Common myeloid progenitor, CD34-positive (primary cell): ENCODE measurements around the gene RPTOR.
A peak's percentile ranks its signal among the peaks of the same experiment; 100 is the strongest.

Source experiments
- CTCF ChIA-PET: fragments of 350-600 bp; sonication (Branson Sonifier 250); formaldehyde crosslinking; loops from one replicate; lab custom pipeline; 2021; ENCODE audit warnings: antibody characterized with exemption; lab: Charles Lee
- POLR2A ChIA-PET: fragments of 350-600 bp; sonication (Branson Sonifier 250); formaldehyde crosslinking; loops from one replicate; lab custom pipeline; 2021; ENCODE audit warnings: antibody characterized with exemption; lab: Charles Lee
- DNase-seq, 3 donors: peaks; one replicate each; pipeline versions ENCODE4 v3.0.0 to v3.0.0-alpha.2; 2013
- H3K27ac ChIP-seq, 2 experiments: 1 replicate in 1 of 2; 2 replicates in 1 of 2; pipeline ENCODE4 v1.7.0; 2013; ENCODE audit warnings: inconsistent platforms in 2 of 2, low read length in 2 of 2, mild to moderate bottlenecking in 2 of 2, low read depth in 1 of 2, moderate library complexity in 1 of 2; ENCODE audit not compliant: severe bottlenecking in 2 of 2, insufficient read depth in 1 of 2, poor library complexity in 1 of 2
- H3K27me3 ChIP-seq, 5 experiments: replicated peaks in 2 of 5; 1 replicate in 3 of 5; 2 replicates in 2 of 5; pipeline versions ENCODE4 v1.6.1 to v1.7.0; 2013; ENCODE audit warnings: low read length in 4 of 5, mild to moderate bottlenecking in 2 of 5, moderate library complexity in 2 of 5, inconsistent platforms in 1 of 5; ENCODE audit not compliant: insufficient read depth in 5 of 5, control insufficient read depth in 4 of 5
- H3K36me3 ChIP-seq, 4 experiments: 1 replicate in 2 of 4; 2 replicates in 2 of 4; pipeline versions ENCODE4 v1.6.1 to v1.7.0; 2013; ENCODE audit warnings: low read length in 3 of 4, control low read depth in 1 of 4, mild to moderate bottlenecking in 1 of 4; ENCODE audit not compliant: control insufficient read depth in 4 of 4, insufficient read depth in 4 of 4
- H3K4me1 ChIP-seq, 4 experiments: 1 replicate in 3 of 4; 2 replicates in 1 of 4; pipeline versions ENCODE4 v1.6.1 to v1.7.1; 2013; ENCODE audit warnings: low read length in 3 of 4, mild to moderate bottlenecking in 3 of 4, control low read depth in 1 of 4, inconsistent platforms in 1 of 4, moderate library complexity in 1 of 4; ENCODE audit not compliant: control insufficient read depth in 4 of 4, insufficient read depth in 4 of 4; ENCODE audit errors: control extremely low read depth in 1 of 4
- H3K4me3 ChIP-seq, 7 experiments: 1 replicate in 4 of 7; 2 replicates in 3 of 7; pipeline versions ENCODE4 v1.5.1 to v1.7.0; 2013; ENCODE audit warnings: mild to moderate bottlenecking in 7 of 7, low read length in 6 of 7, moderate library complexity in 6 of 7, inconsistent platforms in 2 of 7, low read depth in 2 of 7, control low read depth in 1 of 7; ENCODE audit not compliant: insufficient read depth in 4 of 7, control insufficient read depth in 1 of 7; ENCODE audit errors: extremely low read depth in 1 of 7
- H3K9me3 ChIP-seq, 5 experiments: 1 replicate in 4 of 5; 2 replicates in 1 of 5; pipeline versions ENCODE4 v1.6.1 to v1.7.1; 2013; ENCODE audit warnings: low read length in 4 of 5, mild to moderate bottlenecking in 2 of 5, inconsistent platforms in 1 of 5, low read depth in 1 of 5, moderate library complexity in 1 of 5; ENCODE audit not compliant: control insufficient read depth in 4 of 5, insufficient read depth in 2 of 5; ENCODE audit errors: control extremely low read depth in 1 of 5
- whole genome bisulfite sequencing: methylation state at CpG from one replicate; pipeline ENCODE4 v1.1.5; 2013; ENCODE audit not compliant: insufficient coverage; 5-methylcytosine and 5-hydroxymethylcytosine counted together

The RPTOR gene

DNA sequence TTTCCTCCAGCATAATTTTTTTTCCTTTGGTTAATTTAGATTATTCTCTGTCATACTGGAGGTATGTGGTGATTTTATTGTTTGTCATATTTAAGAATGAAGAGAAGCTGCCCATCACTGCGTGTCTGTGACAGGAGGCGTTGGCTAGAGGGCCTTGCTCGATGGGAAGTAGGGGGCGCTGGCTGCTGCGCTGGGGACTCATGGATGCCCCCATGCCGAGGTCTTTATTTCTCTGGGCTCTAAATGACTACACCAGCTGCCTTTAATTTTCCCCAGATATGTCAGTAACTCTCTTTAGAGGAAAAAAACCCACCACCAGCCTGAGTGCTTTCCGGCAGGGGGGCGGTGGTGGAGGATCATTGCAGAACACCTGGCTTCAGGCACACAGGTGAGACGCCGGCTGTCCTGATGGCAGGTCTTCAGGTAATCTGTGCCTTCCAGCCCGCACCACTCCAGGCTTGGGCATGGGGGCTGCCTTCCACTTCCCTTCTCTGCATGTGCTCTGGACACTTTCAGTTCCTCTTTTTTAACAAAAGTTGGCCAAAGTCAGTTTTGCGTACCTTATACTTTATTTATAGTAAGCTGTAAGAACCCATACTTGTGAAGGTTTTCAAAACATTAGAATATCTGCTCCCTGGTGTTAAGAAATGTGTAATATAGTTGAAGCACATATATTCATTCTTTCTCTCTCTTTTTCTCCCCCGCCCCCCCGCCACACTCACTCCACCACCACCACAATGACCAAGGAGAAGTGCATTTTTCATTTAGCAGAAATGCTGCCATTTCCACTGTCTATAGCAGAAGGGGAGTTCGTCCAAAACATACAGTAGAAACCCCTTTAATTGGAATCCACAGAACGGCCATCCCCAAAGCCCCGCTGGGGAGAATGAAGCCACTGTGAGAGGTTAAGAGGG is 192.7 kb downstream of the RPTOR start:
- ChIA-PET POLR2A (interaction anchor here (0.8 to 2.2 kb wide), 2 partner anchors 26 to 96 kb away, joined by 3 to 6 read pairs; no protein-coding TSS in a partner anchor), CTCF (interaction anchor here (1.0 to 1.4 kb wide), 3 partner anchors 52 to 91 kb away, joined by 3 to 4 read pairs (median 3); no protein-coding TSS in a partner anchor)
- Histone ChIP-seq H3K4me3 (peak overlapping the region in 2 of 7 experiments; percentile 23 to 33), H3K36me3 (peaks cover 0 to 12% (median 1%) of the 10 kb centered on the region in 4 experiments), H3K9me3 (peaks cover 0 to 4% (median 0%) of the 10 kb centered on the region in 5 experiments), H3K4me1 (peaks cover 17 to 56% (median 33%) of the 10 kb centered on the region in 4 experiments), H3K27ac (no peak overlapping the region), H3K27me3 (no peaks in the 10 kb centered on the region)
- 37% methylated on average over 10 of the region's 17 CpGs for WGBS
- DNase-seq: peak; percentile 64 to 92 (median 86)

GRCh38 chr17:80738020-80738808 is 193.6 kb downstream of the RPTOR start:
- Histone ChIP-seq H3K27me3 (no peaks in the 10 kb centered on the region), H3K4me1 (peaks cover 17 to 56% (median 33%) of the 10 kb centered on the region in 4 experiments), H3K36me3 (peaks cover 0 to 17% (median 2%) of the 10 kb centered on the region in 4 experiments), H3K9me3 (peaks cover 0 to 4% (median 0%) of the 10 kb centered on the region in 5 experiments), H3K27ac (no peak overlapping the region), H3K4me3 (peak overlapping the region in 3 of 7 experiments; percentile 12 to 33 (median 23))
- CTCF ChIA-PET: interaction anchor here (1.0 to 1.2 kb wide), 3 partner anchors 25 to 90 kb away, joined by 3 to 4 read pairs (median 3); no protein-coding TSS in a partner anchor
- DNase-seq: peak; percentile 38 to 89 (median 83)
- 57% methylated on average over 14 of the region's 17 CpGs for WGBS
- POLR2A ChIA-PET: interaction anchor here (2.2 kb wide), 1 partner anchor 95 kb away, joined by 6 read pairs; no protein-coding TSS in a partner anchor

DNA sequence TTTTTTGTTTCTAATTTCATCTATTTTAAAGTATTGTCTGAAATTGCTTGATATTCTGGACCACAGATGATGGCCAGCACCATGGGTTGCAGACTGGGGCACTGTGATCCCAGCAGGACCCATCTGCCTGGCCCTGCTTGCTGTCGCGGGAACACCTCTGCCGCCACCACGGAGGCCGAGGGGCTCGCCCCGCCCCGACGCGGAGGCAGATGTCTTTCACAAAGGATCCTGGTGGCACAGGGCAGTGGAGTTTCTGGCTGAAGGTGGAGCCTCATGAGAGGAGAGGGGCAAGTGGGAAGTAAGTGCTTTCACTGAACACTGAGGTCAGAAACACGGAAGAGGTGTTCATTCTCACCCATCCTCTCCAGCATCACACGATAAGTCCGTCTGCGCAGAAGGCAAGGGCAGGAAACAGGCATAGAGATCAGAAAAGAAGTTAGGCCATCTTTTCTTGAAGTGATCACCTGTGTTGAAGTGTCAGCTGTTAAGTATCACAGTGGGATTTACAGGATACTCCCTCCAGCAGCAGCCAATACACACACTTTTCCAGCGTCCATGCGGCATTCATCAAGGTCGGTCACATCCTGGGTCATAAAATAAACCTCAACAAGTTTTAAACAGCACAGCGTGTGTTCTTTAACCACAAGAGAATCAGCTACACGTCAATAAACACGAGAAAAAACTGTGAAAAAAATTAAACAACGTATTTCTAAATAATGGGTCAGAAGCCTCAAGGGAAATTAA is 194.5 kb downstream of the RPTOR start:
- WGBS: 92% methylated on average over 18 of the region's 21 CpGs
- Histone ChIP-seq H3K27ac (no peak overlapping the region), H3K4me1 (peaks cover 17 to 51% (median 33%) of the 10 kb centered on the region in 4 experiments), H3K36me3 (peaks cover 0 to 17% (median 2%) of the 10 kb centered on the region in 4 experiments), H3K27me3 (no peaks in the 10 kb centered on the region), H3K9me3 (peaks cover 0 to 4% (median 0%) of the 10 kb centered on the region in 5 experiments), H3K4me3 (no peak overlapping the region)
- CTCF ChIA-PET: interaction anchor here (1.2 kb wide), 1 partner anchor 24 kb away, joined by 3 read pairs; no protein-coding TSS in a partner anchor
- no peak for DNase-seq
- POLR2A ChIA-PET: no interaction called here

DNA sequence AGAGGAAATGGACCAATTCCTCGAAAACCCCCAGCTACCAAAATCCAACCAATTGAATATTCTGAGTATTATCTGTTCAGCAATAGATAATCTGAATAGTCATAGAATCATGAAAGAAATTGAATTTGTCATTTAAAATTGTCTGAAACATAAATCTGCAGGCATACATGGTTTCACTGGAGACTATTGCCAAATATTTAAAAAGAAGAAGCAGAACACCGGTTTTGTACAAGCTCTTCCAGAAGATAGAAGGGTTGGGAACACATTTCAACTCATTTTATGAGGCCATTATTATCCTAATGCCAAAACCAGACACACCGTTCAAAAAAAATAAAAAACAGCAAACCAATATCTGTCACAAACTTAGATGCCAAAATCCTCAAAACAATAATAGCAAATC is 195.5 kb downstream of the RPTOR start:
- Histone ChIP-seq H3K27me3 (no peaks in the 10 kb centered on the region), H3K4me3 (no peak overlapping the region), H3K27ac (no peak overlapping the region), H3K4me1 (peaks cover 17 to 42% (median 30%) of the 10 kb centered on the region in 4 experiments), H3K36me3 (peaks cover 0 to 17% (median 2%) of the 10 kb centered on the region in 4 experiments), H3K9me3 (peaks cover 0 to 4% (median 0%) of the 10 kb centered on the region in 5 experiments)
- 0% methylated on average over 1 of the region's 3 CpGs for WGBS
- DNase-seq: no peak
- CTCF ChIA-PET: no interaction called here
- POLR2A ChIA-PET: no interaction called here

DNA sequence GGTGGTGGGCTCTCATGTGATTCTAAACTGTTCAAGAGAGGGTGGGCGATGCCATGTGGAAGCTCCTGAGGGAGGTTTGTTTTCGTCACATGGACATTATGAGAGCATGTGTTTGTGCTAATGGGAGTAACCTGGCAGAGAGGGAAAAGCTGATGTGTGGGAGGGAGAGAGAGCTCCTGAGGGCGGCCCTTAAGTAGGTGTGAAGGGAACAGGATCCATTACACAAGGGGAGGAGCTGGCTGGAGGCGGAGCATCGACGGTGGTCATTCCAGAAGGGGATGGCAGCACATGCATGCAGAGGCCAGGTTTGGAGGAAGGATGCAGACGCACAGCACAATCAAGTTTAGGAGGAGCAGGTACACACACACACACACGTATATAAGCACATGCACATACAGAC is 197.5 kb downstream of the RPTOR start:
- no peak overlapping the region for H3K27ac ChIP-seq
- no peak overlapping the region for H3K4me3 ChIP-seq
- peaks cover 0 to 15% (median 3%) of the 10 kb centered on the region in 4 experiments for H3K36me3 ChIP-seq
- H3K27me3 ChIP-seq: no peaks in the 10 kb centered on the region
- peaks cover 10 to 25% (median 19%) of the 10 kb centered on the region in 4 experiments for H3K4me1 ChIP-seq
- POLR2A ChIA-PET: no interaction called here
- peaks cover 0 to 4% (median 0%) of the 10 kb centered on the region in 5 experiments for H3K9me3 ChIP-seq
- 100% methylated on average over 5 of the region's 8 CpGs for WGBS
- no peak for DNase-seq
- CTCF ChIA-PET: interaction anchor here (0.7 to 1.3 kb wide), 2 partner anchors 17 to 315 kb away, joined by 3 to 4 read pairs; no protein-coding TSS in a partner anchor

DNA sequence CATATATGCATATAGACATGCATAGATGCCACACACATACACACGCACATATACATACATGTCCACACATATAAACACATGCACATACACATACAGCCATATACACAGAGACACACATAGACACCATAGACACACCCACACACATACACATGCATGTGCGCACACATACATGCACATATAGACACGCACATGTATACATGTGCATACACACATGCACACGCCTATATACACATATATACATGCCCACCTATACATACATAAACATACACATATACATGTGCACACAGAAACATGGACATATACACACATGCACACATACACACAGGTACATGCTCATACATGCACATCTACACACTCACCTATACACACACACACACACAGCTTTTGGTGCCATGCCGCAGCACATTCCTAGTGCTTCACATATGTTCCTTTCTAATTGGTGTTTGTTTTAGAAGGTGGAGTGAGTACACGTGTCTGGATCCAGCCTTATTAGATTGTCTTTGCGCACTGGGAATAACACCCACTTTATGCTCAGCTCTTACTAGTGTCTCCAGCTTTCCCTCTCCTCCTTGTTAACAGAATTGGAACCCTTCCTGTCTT is 198.0 kb downstream of the RPTOR start:
- Histone ChIP-seq H3K4me3 (no peak overlapping the region), H3K4me1 (peaks cover 10 to 19% (median 14%) of the 10 kb centered on the region in 4 experiments), H3K27me3 (no peaks in the 10 kb centered on the region), H3K36me3 (peaks cover 0 to 15% (median 4%) of the 10 kb centered on the region in 4 experiments), H3K9me3 (peaks cover 0 to 4% (median 0%) of the 10 kb centered on the region in 5 experiments), H3K27ac (no peak overlapping the region)
- ChIA-PET CTCF (interaction anchor here (1.3 kb wide), 1 partner anchor 16 kb away, joined by 4 read pairs; no protein-coding TSS in a partner anchor), POLR2A (no interaction called here)
- DNase-seq: no peak
- 71% methylated on average over 5 of the region's 7 CpGs for whole genome bisulfite sequencing
